ENCODE measurements around the gene TSPYL4.

DNA sequence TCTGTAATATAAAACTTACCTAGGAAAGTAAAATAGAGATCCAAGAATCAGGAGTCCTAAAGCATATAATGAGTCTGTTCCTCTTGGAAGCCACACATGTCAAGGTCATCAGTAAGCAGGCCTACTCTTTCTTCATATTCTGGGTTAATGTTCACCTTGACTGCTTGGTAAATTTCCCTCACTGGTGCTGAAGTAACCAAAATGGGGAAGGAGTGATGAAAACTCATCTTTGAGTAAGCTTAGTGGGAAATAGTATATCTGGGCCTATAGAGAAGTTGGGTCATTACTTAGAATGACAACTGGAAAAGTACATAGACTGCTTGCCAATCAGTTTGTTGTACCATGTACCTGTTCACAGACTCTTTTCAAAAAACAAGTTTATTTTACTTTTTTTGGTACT, 6.6 kb downstream of the TSPYL4 start:
- TF ChIP-seq, protein P1, sequence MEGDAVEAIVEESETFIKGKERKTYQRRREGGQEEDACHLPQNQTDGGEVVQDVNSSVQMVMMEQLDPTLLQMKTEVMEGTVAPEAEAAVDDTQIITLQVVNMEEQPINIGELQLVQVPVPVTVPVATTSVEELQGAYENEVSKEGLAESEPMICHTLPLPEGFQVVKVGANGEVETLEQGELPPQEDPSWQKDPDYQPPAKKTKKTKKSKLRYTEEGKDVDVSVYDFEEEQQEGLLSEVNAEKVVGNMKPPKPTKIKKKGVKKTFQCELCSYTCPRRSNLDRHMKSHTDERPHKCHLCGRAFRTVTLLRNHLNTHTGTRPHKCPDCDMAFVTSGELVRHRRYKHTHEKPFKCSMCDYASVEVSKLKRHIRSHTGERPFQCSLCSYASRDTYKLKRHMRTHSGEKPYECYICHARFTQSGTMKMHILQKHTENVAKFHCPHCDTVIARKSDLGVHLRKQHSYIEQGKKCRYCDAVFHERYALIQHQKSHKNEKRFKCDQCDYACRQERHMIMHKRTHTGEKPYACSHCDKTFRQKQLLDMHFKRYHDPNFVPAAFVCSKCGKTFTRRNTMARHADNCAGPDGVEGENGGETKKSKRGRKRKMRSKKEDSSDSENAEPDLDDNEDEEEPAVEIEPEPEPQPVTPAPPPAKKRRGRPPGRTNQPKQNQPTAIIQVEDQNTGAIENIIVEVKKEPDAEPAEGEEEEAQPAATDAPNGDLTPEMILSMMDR (optimal IDR thresholded peaks at IDR 0.05 in 1 of 3, IDR thresholded peaks at IDR 0.05 in 1 of 3, conservative IDR thresholded peaks at IDR 0.05 in 1 of 3; ENCODE audit: extremely low read depth in 1 of 3, insufficient read depth in 2 of 3, low read length in 3 of 3), result no peak
- no peak for TF ChIP-seq EZH2 (IDR thresholded peaks at IDR 0.05; ENCODE audit: low read length)
